ENCODE measurements around the gene PFAS. TPM values are rescaled to one million over a fixed set of nuclear protein-coding genes. Genes with fewer than 3 reads are reported as not detected.

Gene PFAS
- total and polyA plus RNA-seq, 2 of the 8 experiments (the other 6 are each of a cell fraction or from before 2014, with no cell fraction given) = 88.4 to 248 TPM

DNA sequence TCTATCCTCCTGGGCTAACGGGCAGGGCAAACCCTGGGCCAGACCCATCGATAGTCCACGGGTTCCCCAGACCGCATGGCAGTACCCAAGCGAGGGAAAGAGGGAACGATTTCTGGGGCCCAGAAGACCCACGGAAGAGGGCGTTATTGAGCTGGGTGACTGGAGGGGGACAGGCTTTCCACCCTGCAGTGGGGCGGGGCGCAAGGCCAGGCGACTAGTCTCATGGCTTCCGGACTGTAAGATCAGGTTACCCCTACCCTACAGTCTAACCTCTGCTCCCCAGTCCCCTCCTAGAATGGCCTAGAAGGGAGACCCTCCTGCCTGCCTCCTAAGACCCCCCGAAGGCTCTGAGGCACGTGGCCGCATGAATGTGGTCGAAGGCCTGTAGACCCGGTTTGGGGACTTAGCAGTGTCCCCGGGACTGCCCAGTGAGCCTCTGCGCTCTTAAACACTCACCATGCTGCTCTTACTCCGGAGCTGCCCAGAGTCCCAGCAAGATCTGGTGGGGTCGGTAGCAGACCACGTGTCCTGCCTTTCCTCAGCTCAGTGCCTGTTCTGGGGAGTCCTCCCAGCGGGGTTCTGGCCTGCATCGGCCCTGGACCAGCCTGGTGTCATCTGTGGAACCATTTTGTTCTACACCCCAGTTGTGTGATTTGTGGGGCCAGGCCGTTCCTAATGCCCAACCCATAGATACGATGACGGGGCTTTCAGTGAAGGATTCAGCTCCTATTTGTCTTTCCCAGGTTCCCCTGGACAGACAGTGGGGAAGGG lies 25.5 kb upstream of the PFAS start (continued):
- TF ChIP-seq JUN (IDR thresholded peaks at IDR 0.05; ENCODE audit: low read depth, low read length) (no peak), CREB1 (IDR thresholded peaks at IDR 0.05) (no peak), NANOG (IDR thresholded peaks at IDR 0.05; ENCODE audit: insufficient read depth, low read depth, low read length, poor library complexity, severe bottlenecking) (no peak), PHF8 (conservative IDR thresholded peaks at IDR 0.05; ENCODE audit: low read depth, low read length) (peak; percentile 51; the same call in 1 of the 2 replicates), SIN3A (conservative IDR thresholded peaks at IDR 0.05 in 1 of 2, IDR thresholded peaks at IDR 0.05 in 1 of 2; ENCODE audit: low read depth in 1 of 2, low read length in 2 of 2) (no peak), CTBP2 (IDR thresholded peaks at IDR 0.05; ENCODE audit: borderline replicate concordance, insufficient read depth, insufficient read length, low read length) (no peak), TEAD4 (IDR thresholded peaks at IDR 0.05; ENCODE audit: low read depth, low read length) (no peak), SP1 (IDR thresholded peaks at IDR 0.05; ENCODE audit: low read depth, low read length) (no peak), ASH2L (IDR thresholded peaks at IDR 0.05; ENCODE audit: low read length) (no peak), TAF7 (optimal IDR thresholded peaks at IDR 0.05; ENCODE audit: borderline replicate concordance, low read depth, low read length) (no peak), ZNF274 (IDR thresholded peaks at IDR 0.05; ENCODE audit: borderline replicate concordance, extremely low read depth, low read length) (no peak), BCL11A (IDR thresholded peaks at IDR 0.05; ENCODE audit: low read depth in 2 of 2, low read length in 2 of 2) (no peak), TBP (IDR thresholded peaks at IDR 0.05; ENCODE audit: low read depth, low read length) (no peak; the same call in 1 of the 2 replicates), NRF1 (IDR thresholded peaks at IDR 0.05; ENCODE audit: low read depth, low read length) (no peak), CEBPB (IDR thresholded peaks at IDR 0.05; ENCODE audit: low read depth, low read length) (no peak), CBX5 (IDR thresholded peaks at IDR 0.05; ENCODE audit: low read depth, low read length) (no peak), GTF2F1 (IDR thresholded peaks at IDR 0.05; ENCODE audit: borderline replicate concordance, low read depth, low read length) (no peak), TAF1 (IDR thresholded peaks at IDR 0.05; ENCODE audit: low read depth, low read length) (peak; percentile 38; the same call in 1 of the 2 replicates), BACH1 (IDR thresholded peaks at IDR 0.05; ENCODE audit: low read length) (no peak), CBX8 (IDR thresholded peaks at IDR 0.05; ENCODE audit: borderline replicate concordance, low read depth, low read length) (no peak)
- TF ChIP-seq, protein P1, sequence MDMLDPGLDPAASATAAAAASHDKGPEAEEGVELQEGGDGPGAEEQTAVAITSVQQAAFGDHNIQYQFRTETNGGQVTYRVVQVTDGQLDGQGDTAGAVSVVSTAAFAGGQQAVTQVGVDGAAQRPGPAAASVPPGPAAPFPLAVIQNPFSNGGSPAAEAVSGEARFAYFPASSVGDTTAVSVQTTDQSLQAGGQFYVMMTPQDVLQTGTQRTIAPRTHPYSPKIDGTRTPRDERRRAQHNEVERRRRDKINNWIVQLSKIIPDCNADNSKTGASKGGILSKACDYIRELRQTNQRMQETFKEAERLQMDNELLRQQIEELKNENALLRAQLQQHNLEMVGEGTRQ (IDR thresholded peaks at IDR 0.05; ENCODE audit: low read length) = no peak
- TF ChIP-seq, protein P2, sequence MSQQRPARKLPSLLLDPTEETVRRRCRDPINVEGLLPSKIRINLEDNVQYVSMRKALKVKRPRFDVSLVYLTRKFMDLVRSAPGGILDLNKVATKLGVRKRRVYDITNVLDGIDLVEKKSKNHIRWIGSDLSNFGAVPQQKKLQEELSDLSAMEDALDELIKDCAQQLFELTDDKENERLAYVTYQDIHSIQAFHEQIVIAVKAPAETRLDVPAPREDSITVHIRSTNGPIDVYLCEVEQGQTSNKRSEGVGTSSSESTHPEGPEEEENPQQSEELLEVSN (IDR thresholded peaks at IDR 0.05) = peak; percentile 89
- TF ChIP-seq, protein P3, sequence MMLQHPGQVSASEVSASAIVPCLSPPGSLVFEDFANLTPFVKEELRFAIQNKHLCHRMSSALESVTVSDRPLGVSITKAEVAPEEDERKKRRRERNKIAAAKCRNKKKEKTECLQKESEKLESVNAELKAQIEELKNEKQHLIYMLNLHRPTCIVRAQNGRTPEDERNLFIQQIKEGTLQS (IDR thresholded peaks at IDR 0.05; ENCODE audit: insufficient read depth, low read depth, low read length) = no peak
